ENCODE measurements around the gene LPP.

GRCh38 chr3:188760408-188760807 is 606.5 kb downstream of the LPP start:
- no peak for TF ChIP-seq CTCF (IDR thresholded peaks at IDR 0.05; ENCODE audit: insufficient read depth, low read length, poor library complexity, severe bottlenecking)
- TF ChIP-seq EZH2phosphoT487 (conservative IDR thresholded peaks at IDR 0.05; ENCODE audit: low read length) = no peak

Data from SU-DHL-6 (cell line).